ENCODE measurements around the gene PNMA6F. TPM values are rescaled to one million over a fixed set of nuclear protein-coding genes. Genes with fewer than 3 reads are reported as not detected.

The PNMA6F gene
- total and polyA plus RNA-seq, 2 of the 8 experiments (the other 6 are each of a cell fraction or from before 2014, with no cell fraction given), result 0.12 to 0.22 TPM

- no peak for TF ChIP-seq CHD7 (IDR thresholded peaks at IDR 0.05; ENCODE audit: insufficient replicate concordance, low read length)
- no peak for TF ChIP-seq CHD1 (IDR thresholded peaks at IDR 0.05; ENCODE audit: low read depth, low read length)
- TF ChIP-seq KDM4A (IDR thresholded peaks at IDR 0.05; ENCODE audit: low read depth, low read length, severe bottlenecking), result no peak
- no peak for TF ChIP-seq GTF2F1 (IDR thresholded peaks at IDR 0.05; ENCODE audit: borderline replicate concordance, low read depth, low read length)
- no peak for TF ChIP-seq NRF1 (IDR thresholded peaks at IDR 0.05; ENCODE audit: low read depth, low read length)
Observed at GRCh38 chrX:153317306-153317705, 4.3 kb downstream of the PNMA6F start (continued).

All from H1 (cell line).